ENCODE data around the gene DPH3.

Gene DPH3

DNA sequence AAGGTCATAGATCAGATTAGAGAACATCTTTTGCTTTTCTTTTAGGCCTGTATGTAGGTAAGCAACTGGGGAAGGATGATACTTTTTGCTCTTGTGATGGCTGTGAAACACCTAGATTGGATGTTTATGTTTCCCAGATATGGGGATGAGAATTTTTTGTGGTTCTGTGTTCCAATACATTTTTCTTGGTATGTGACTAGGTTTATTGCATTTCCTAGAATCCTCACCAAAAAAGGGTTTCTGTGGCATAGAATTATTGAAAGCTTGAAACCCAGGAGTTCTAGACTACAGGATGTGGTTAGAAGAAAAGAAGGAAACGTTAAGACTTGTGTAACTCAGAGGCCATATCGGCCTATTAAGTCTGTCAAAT is 26.1 kb upstream of the DPH3 start:
- DNase-seq (ENCODE audit: low read depth): no peak

DNA sequence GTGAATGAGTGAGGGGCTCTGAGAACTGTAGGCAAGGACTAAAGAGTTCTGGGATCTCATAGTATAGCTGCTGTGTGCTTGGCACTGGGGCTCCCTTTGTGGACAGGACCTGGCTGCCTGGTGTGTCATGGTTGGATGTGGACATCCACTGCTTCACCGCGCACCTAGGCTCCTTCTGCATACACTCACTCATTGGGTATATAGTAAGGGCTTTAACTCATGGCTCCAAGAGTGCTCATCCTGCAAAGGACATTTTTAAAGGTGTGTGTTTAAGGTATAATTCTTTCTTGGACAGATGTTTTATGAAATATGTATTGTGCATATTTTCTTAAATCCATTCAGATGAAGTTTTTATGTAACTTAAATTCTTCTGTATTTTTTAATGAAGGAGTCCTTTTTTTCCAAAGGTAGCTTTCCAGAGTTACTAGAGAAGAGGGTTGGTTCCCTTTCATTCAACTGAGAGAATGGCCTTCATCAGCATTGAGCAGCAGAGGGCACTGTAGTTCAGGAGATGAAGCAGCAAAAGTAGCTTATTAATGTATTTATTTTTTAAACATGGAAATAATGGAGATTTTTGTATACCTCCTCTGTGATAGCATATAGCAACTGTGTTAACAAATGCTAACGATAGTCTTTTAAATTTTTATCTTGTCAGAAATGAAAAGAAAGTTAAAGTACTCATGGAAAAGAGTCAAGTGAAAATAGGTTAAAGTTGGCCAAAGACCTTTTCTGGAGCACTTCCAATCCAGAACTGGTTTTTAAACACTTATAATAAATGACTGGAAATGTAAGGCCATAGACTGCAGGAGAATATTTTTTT is 25.5 kb upstream of the DPH3 start:
- DNase-seq (ENCODE audit: low read depth): peak; percentile 55

DNA sequence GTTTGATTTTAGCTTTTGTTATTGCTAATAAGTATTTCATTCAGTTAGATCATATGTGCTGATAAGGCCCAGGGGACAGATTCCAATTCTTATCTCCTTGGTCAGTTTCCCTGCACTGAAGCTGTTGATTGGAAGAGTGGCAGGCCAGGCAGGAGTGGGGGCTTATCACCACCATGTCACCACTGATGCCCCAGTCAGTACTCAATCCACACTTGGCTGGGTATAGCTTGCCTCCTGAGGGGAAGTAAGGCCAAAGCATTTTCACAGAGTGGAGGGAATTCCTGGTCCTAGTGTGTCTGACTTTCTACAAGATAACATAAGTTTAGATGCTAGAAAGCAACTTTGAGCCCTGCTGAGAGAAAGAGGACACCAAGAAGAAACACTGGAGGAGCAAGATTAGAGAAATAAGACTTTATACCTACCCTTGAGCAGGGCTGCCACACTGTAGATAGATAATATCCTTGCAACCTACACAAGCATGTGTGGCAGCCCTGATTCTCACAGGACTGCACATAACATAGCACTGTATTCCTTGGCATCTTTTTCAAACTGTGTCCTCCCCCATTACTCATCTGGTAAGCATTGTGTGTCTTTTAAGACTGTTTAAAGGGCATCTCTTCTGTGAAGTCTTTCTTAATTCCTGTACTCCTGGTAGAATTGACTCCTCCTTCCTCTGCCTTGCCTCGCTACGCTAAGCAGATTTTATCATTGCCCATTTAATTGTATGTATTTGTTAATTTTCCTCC is 24.6 kb upstream of the DPH3 start:
- DNase-seq (ENCODE audit: low read depth): no peak

DNA sequence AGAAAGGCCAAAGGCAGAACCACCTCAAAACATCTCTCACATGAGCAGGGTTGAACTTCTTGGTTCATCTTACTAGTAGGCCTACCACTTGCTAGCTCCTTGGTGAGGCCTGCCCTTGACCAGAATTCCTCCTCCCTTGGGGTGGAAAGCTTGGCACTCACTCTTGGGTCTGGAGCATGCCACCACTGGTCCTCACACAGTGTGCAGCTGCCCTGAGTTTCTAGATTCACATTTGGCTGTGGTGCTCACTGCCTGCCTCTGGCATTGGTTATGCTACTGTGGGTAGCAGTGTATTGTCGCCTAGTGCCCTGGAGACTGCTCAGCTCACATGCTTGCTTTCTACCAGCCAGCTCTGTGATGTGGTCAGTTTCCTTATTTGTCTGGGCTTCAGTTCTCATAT is 23.9 kb upstream of the DPH3 start:
- no peak for DNase-seq (ENCODE audit: low read depth)

DNA sequence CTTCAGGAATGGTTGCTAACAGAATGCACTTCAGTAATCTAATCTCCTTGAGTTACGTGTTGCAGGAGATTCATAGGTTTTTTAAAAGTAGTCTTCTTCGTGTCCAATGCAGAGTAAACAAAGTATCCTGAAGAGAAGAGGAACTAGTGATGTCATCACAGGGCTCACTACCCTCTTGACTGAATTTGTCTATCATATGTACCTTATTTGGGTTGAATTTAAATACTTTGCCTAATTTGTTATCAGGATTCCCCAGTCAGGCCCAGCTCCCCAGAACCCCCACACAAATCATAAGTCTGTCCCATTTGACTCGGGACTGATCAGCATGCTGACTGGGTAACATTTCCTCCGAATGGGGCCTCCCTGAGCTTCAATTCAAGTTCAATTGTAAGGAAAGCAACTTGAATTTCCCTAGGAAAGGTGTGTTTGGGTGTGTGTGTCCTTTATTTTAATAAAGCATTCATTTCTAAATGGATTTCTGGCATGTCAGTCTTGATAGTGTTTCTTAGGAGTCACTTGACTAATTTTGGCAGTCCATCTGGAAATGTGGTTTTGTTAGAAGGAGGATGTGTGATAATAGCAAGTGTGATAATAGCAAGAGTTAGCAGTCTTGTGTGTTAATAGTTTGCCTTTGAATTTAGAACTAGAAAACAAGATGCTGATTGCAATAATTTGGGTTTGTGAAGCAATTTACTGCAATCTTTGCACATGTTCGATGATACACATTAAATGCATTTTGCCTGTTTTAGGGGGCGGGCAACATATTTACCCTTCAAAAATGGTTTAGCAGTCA is 22.2 kb upstream of the DPH3 start:
- DNase-seq (ENCODE audit: low read depth): no peak

DNA sequence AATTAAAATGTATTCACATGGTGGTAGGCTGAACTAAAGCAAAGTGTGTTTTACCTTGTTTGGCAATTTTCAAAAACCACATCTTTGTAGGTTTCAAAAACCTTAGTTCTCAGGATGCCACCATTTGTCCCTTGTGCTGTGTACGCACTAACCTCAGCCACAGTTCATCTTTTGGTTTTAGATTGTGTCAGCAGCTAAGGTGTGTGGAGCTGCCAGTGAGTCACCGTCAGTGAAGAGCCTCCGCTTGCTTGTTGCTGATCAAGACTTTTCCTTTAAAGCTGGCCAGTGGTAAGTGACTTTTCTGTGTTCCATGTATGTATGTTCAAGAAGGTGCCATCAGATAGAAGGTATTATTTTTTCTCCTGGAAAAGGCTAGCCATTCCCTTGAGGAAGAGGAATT is 21.4 kb upstream of the DPH3 start:
- no peak for DNase-seq (ENCODE audit: low read depth)

DNA sequence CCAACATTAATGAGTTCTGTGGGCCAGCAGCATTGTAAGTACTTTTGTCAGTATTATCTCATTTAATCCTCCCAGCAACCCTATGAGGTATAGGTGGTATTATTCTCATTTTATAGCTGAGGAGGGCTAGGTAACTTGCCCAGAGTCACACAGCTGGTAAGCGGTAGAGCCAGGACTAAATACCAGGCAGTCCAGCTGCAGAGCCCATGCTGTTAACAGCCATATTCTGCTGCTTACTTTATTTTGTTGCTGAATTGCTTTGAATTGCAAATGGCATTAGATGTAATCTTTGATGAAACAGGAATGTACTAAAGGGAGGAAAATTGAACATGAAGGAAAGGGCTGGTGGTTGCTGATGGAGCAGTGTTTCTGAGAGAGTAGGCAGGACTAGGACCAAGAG is 19.9 kb upstream of the DPH3 start:
- DNase-seq (ENCODE audit: low read depth): no peak

DNA sequence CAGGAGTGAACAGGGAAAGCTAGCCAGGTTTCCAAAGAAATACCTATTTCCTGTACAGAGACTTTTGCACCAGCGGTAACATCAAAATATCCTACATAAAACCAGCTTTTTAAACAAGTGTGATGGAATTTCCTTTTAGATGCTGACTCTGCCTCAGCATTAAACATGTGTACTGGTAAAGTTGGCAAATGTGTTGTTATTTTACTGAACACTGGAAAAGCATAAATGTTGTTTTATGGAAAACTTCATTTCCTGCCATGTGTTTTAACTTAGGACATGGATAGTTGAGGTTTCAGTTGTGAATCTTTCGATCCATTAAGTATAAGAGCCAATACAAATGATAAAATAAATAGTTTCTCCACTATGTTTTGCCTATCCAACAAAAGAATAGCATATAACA is 15.9 kb upstream of the DPH3 start:
- DNase-seq (ENCODE audit: low read depth): no peak

DNA sequence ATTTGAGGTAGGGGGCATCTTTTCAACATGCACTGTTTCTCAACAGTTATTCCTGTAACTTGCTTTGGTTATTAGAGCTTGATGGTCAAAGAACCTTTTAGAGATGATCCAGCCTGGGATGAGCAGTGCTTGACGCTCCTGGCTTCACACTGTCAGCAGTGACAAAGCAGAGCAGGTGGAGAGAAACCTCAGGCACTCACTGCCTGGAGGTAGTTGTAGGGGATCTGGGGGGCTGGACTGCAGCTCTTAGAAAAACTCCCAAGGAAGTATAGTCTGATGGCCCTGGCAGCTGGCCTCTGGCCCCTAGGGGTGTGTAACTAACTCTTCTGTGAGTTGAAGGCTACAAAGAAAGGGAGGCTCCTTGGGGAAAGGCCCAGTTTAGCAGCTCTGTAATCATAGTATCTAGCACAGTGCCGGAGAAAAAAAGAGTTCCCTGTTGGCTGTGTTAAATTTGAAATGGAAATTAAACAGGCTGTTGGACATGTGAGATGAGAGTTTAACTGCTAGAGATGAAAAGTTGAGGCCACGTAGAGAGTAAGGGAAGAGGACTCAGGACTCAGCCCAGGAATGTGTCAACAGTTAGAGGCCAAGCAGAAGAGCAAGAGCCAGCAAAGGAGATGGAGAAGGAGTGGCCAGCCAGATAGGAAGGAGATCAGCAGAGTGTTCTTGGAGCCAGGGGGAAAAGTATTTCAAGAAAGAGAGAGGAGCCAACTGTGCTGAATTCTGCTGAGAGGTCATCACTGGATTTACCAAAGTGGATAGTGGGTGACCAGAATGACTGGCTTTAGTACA is 14.5 kb upstream of the DPH3 start:
- DNase-seq (ENCODE audit: low read depth): no peak

DNA sequence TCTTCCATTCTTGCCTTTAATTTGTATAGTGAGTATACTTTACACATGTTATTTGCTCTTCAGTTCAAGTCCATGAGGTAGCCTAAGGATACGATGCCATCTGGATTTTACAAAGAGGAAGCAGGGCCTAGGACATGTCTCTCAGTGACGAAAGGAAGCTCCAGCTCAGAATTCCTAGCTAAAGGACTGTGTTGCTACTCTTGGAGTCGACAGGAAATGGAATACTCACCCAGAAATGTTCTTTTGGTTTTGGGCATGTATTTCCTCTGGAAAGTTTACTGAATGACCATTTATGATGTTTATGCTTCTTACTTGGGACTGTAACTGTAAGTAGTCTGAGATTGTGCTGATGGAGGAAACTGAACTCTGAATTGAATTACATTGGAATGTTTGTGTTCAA is 12.7 kb upstream of the DPH3 start:
- no peak for DNase-seq (ENCODE audit: low read depth)

DNA sequence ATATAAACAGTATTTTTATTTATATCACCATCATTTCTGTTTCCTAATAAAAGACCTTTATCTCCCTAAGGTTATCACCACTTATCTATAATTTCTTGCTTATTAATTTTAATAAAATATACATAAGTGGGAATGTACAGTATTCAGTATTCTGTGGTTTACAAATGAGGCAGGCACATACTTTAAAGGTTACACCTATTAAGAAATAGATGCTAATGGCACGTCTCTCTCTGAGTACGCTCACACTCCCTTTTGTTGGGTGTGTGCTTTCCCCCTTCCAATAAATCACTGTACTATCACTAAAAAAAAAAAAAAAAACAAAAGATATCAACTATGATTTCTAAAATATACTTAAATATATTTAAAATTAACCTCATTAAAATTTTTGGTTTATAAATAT is 9.1 kb upstream of the DPH3 start:
- no peak for DNase-seq (ENCODE audit: low read depth)

DNA sequence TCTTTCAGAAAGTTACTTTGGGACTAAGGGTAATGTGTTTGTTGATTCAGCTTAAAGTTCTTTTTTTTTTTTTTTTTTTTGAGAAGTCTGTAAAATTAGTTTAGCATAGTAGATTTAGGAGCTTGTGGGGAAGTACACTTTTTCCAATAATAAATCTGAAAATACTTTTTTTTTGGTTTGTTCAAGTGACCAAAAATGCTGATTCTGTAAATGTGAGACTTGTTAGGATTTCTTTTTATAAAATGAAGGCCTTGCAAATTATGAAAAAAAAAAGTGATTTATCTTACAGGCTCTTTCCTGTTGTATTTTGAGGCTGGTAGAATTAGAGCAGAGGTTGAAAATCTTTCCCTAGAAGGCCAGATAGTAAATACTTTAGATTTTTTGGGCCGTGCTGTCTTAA is 7.8 kb upstream of the DPH3 start:
- no peak for DNase-seq (ENCODE audit: low read depth)

DNA sequence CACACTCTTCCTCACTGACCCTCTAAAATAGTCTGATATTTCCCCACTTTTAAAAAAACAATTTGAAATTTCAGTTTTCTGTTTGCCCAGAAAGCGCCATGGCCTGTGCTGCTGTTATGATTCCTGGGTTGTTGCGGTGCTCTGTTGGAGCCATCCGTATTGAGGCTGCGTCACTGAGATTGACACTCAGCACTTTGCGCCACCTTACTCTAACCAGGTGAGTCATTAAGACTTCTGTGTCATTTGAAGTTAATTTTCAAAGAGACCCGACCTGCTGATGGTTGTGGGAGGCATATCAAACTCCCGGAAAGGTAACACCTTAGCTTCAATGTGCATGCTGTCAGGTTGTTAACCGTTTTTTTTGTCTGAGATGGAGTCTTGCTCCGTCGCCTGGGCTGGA is 6.1 kb upstream of the DPH3 start:
- DNase-seq (ENCODE audit: low read depth): no peak

DNA sequence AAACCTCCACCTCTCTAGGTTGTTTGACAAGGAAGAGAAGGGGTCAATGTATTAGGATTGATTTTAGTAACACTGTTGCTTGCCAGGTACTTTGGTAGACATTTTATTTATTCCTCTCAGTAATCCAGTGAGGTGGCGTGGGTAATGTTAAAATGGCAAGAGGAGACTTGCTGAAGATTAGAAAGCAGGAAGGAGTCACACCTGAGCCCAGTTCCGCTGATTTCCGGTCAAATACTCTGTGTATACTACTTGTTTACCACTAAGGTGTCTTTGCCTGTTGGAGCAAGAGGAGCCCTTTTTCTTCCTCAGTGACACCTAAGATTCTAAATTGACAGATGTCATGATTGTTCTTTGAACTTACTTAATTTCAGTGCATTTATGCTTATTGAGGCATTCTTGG is 2.0 kb upstream of the DPH3 start:
- DNase-seq (ENCODE audit: low read depth): no peak

DNA sequence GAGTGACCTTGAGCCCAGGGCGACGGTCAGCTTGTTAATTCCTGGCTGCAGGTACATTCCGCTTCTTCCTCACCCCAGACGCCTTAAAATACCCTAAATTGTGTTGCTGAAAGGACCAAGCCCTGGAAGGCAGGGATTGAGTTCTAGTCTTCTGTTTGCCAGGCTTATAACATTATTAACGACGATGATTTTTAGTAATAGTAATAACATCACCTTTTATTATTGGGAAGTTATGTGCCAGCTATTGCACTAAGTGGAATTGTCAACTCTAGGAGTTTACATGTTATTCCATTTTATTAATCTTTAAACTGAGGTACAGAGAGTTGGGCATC is 678 bp upstream of the DPH3 start:
- no peak for DNase-seq (ENCODE audit: low read depth)

DNA sequence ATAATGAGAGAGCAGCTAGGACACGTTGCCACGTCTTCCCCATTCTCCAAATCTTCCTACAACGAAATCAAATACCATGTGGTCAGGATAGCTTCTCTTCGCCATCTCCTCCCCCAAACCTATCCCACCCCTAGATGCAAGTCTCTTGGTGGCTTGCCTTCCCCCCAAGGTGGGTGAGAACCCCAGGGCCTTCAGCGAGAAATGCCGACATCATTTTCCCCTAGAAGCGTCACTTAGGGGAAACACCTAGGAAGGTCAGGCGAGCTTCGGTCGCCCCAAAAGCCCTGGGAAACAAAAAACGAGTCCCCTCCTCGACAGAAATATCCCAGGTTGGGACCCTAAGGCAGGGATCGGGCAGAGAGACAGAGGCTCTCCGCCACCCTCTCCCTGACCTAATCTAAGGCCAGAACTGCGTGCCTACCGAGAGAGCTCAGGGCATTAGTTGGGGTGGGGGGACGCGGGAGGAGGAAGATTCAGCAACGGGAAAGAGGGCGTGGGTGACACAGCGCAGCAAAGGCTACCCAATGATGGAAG is 502 bp downstream of the DPH3 start:
- no peak for DNase-seq (ENCODE audit: low read depth)

DNA sequence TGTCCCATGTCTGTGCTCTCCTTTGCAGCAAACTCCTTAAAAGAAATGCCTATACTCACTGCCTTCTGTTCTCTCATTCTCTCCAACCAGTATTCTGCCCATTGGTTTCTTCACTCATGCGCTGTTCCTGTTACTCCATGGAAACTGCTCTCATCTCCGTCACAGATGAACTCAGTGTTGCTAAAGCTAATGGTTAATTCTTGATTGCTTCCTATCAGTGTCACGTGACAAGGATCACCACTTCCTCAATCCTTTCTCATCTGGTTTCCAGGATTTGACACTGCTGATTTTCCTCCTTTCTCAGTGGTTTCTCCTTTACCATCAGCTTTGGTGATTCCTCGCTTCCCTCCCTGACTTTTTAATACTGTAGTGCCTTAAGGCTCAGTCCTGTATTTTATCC is 2.6 kb downstream of the DPH3 start:
- no peak for DNase-seq (ENCODE audit: low read depth)

DNA sequence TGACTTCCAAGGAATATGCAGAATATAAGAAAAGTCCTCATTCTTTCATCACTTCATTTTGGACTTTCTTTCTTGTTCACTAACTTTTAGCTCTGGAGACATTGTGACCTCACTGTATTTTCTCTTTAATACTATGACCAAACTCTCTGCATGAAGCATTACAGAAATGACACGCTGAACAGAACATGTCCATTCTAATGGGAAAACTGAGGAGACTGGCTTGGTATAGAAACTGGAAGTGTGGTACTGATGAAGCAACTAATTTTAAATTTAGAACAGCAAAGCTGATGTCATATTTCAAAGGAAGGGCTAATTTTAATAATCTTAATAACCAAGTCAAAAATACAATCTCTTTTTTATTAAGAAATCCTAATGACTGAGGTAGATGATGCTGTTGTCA is 4.7 kb downstream of the DPH3 start:
- DNase-seq (ENCODE audit: low read depth): no peak

DNA sequence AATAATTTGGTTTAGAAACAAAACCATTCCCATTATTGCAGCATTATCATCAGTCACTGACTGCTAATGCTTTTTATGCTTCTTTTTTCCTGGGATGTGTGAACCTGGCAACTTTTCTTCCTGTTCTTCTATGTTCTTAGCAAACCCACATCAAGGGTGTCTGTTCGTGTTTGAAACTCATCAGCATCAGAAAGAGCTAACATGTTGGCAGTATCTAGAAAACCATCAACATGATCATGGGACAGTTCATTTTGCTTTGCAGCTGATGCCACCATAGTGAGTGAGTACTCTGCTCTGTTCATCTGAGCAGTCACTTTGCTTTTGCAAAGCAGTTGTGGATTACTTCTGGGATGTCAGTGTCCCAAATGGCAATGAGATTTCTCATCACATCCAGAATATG is 5.9 kb downstream of the DPH3 start:
- no peak for DNase-seq (ENCODE audit: low read depth)

DNA sequence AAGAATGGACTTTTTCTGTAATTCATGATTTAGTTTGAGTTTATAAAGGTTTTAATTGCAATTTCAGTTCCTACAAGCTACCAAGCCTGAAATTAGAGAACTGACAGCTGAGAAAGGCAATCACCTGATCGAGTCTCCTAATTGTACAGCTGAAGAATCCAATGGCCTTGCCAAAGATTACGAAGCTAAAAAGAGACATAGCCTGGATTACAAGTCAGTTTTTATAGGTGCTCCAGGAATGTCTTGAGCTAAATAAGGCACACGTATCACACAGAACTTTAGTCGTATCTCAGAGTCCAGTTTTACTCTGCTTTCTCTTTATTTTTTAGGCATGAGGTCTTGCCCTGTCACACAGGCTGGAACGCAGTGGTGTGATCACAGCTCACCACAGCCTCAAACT is 6.6 kb downstream of the DPH3 start:
- no peak for DNase-seq (ENCODE audit: low read depth)

DNA sequence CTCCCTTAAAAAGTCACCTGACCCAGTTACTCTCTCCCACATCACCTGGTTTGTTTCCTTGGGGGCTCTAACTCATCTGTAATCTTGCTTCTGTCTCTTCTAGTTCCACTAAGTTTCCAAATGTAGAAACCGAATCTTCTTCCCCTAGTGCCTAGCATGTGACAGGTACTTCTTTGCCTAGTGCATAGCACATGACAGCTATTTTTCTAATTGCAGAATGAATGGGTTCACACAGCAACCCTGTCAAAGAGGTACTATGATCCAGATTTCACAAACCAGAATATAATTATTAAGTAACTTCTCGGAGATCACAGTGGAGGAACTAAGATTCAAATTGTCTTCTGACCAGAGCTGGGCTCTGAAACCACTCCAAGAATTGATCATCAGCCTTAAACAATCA is 7.4 kb downstream of the DPH3 start:
- no peak for DNase-seq (ENCODE audit: low read depth)

DNA sequence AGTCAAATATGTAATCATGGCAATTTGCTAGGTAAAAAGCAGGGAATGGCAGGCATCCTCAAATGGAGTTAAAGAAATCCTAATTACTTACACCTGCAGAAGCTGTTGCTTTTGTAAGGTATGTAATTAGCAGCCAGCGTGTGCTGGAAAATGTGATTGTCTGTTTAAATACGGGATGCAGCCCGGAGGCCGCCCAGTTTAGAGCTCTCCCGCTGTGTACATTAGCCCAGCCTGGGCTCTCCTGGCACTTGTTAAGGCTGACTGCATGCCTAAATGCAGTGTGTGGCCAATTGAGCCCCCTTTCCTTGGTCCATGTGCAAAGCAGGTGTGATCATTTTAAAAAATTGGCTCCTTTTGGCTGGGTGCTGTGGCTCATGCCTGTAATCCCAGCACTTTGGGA is 9.0 kb downstream of the DPH3 start:
- no peak for DNase-seq (ENCODE audit: low read depth)

Data from fibroblast of the conjunctiva (primary cell).